Esophagus muscularis mucosa (tissue), 4 donors: Measurements from ENCODE around the gene C12orf43.

ENCODE experiments used
- EP300 ChIP-seq: sonication (generic); formaldehyde crosslinking; IDR thresholded peaks from one replicate; pipeline ENCODE4 v1.6.1; 2017; ENCODE audit warnings: antibody characterized with exemption
- POLR2A ChIP-seq: fragments of 450-650 bp; IDR thresholded peaks from one replicate; pipeline ENCODE4 v1.6.1; 2017; ENCODE audit warnings: antibody characterized with exemption, moderate library complexity, mild to moderate bottlenecking, low read depth
- POLR2AphosphoS5 ChIP-seq, 2 donors: sonication (generic); formaldehyde crosslinking; IDR thresholded peaks; one replicate each; pipeline ENCODE4 v1.6.1; 2017; ENCODE audit warnings: antibody characterized with exemption in 2 of 2
- TF ChIP-seq, protein P1 (sequence below), 3 experiments: fragments of 200-600 bp in 2 of 3; fragments of 450-650 bp in 1 of 3; sonication (generic) in 2 of 3; IDR thresholded peaks; one replicate each; pipeline ENCODE4 v1.5.1; 2017 to 2019; ENCODE audit warnings: antibody characterized with exemption in 3 of 3, mild to moderate bottlenecking in 2 of 3, moderate library complexity in 1 of 3

DNA sequence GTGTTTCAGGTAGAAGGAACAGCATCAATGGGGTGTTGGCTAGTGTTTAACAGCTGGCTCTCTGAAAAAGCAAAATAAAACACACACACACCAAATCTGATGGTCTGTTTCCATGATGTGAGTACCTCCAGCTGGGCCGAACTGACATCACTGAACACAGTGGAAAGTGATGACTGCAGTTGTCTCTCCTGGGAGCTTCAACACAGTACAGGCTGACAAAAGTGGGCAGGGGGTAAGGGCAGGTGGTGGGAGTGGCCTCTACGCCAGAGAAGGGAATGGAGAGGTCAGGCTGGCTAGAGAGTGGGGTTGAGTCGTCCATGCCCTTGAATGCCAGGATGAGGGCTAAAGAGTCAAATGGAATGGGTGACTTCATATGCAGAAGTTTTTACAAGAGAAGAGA is 46.0 kb downstream of the C12orf43 start:
- TF ChIP-seq, protein P1, sequence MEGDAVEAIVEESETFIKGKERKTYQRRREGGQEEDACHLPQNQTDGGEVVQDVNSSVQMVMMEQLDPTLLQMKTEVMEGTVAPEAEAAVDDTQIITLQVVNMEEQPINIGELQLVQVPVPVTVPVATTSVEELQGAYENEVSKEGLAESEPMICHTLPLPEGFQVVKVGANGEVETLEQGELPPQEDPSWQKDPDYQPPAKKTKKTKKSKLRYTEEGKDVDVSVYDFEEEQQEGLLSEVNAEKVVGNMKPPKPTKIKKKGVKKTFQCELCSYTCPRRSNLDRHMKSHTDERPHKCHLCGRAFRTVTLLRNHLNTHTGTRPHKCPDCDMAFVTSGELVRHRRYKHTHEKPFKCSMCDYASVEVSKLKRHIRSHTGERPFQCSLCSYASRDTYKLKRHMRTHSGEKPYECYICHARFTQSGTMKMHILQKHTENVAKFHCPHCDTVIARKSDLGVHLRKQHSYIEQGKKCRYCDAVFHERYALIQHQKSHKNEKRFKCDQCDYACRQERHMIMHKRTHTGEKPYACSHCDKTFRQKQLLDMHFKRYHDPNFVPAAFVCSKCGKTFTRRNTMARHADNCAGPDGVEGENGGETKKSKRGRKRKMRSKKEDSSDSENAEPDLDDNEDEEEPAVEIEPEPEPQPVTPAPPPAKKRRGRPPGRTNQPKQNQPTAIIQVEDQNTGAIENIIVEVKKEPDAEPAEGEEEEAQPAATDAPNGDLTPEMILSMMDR (IDR thresholded peaks at IDR 0.05): no peak
- TF ChIP-seq EP300 (no peak), POLR2AphosphoS5 (IDR thresholded peaks at IDR 0.05) (no peak), POLR2A (no peak)
